ENCODE measurements around the gene RPL35.

The RPL35 gene

DNA sequence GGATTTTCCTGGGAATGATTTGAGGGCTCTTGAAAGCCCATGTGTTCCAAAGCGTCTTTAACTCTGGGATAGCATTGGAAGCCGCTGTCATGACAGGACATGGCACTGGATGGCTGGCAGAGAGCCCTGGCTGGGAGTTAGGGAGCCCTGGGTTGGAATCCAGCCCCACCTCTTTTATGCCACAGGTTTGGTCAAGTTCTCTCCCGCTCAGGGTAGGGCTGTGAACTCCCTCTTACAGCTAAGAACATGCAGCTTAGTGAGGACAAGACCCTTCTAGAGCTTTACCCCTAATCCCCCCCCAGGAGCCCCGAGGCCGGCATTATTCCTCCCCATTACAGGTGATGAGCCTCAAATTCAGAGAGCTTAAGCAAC is 47.6 kb downstream of the RPL35 start:
- no peak for DNase-seq

DNA sequence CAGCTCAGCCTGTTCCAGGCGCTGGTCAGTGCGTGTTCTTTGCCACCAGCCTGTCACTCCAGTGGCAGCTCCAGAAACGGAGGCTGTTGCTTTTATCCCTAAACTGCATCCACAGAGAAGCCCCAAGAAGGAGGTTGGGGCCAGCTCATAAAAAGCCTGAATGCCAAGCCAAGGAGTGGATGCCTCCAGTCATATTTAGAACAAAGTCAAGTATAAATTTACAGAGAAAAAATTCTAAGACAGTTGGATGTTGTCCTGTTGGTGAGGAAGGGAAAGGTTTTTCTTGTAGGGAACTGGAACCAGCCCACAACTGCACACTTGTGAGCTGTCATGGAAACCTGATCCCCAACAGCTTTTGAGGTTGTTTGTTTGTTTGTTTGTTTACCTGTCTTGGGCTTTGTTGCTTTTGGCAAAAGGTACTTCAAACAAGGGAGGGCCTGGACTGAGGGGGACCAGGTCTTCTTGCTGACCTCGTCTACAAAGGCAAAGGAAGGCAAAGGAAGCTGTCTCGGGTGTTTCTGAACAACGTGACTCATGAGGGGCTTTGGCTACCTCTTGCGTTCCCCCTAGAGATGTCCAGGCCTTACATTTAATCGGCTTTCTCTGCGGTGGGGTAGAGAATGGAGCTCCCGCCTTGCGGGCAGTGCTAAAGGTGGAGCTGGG is 48.1 kb downstream of the RPL35 start:
- DNase-seq: no peak

DNA sequence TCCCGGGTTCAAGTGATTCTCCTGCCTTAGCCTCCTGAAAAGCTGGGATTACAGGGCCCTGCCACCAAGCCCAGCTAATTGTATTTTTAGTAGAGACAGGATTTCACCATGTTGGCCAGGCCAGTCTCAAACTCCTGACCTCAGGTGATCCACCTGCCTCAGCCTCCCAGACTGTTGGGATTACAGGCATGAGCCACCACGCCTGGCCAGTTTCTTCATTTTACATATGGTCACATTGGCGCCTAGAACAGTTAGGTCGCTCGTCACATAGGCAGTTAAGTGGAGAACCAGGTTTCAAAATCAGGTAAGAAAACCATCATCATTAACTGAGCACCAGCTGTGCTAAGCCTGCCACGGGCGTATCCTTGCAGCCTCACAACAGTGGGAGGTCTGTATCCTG is 48.7 kb downstream of the RPL35 start:
- no peak for DNase-seq

DNA sequence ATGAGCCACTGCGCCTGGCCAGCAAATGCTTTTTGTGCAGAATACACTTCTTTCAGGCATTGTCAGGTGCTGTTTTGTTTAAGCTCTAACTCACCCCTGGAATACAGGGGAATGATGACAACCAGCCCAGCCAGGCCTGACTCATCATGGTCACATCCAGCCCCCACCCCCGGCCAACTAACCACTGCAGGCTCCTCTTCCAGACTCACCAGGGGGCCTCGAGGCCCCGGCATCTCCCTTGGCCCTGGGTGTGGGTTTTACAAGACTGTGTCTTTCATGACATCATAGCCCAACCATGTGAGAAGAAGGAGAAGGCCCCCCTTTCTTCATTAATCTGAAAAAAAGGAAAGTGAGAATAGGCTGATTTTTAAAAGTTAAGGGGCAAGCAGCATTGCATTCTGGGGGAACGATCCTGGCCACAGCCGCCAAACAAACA is 49.3 kb downstream of the RPL35 start:
- peak; percentile 77 for DNase-seq

DNA sequence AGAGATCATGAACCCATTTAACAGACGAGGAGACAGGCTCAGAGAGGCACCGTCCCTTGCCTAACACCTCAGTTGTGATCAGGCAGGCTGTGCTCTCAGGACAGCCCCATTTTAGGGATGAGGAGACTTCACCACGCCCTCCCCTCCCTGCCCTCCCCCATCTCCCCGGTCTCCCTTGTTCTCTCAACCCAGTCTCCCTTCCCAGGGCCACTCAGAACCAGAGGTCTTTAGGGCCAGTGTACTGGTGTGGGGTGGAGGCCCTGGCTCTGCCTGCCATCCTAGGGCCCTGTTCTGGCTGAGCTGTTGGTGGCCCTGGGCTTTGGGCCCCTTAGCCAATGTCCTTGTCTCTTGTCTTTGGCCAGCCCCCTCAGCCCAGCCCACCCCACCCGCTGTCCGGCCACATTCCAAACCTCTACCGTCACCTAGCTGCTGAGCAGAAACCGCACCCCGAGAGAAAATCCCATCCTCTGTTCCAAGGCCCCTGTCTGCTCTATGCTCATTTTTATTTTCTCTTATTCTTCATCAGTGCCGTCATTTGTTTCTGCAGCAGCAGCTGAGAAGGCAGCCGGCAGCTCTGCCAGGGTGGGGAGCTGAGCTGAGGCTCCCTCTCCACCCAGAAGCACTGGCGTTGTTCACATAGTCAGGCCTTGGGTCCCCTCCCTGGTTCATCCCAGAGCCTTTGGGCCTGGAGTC is 50.9 kb downstream of the RPL35 start:
- DNase-seq: peak; percentile 79

DNA sequence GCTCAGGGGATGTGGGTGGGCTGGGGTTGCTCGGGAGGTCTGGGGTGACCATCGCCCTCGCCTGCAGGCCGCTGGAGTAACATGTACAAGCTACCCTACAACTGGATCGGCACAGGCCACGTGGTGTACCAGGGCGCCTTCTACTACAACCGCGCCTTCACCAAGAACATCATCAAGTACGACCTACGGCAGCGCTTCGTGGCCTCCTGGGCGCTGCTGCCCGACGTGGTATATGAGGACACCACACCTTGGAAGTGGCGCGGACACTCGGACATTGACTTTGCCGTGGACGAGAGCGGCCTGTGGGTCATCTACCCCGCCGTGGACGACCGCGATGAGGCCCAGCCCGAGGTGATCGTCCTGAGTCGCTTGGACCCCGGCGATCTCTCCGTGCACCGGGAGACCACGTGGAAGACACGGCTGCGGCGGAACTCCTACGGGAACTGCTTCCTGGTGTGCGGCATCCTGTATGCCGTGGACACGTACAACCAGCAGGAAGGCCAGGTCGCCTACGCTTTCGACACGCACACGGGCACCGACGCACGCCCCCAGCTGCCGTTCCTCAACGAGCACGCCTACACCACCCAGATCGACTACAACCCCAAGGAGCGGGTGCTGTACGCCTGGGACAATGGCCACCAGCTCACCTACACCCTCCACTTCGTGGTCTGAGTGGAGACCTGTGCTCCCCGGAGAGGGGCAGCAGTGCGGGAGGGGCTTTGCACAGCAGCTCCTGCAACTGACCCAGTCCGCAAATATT is 51.8 kb downstream of the RPL35 start:
- no peak for DNase-seq

DNA sequence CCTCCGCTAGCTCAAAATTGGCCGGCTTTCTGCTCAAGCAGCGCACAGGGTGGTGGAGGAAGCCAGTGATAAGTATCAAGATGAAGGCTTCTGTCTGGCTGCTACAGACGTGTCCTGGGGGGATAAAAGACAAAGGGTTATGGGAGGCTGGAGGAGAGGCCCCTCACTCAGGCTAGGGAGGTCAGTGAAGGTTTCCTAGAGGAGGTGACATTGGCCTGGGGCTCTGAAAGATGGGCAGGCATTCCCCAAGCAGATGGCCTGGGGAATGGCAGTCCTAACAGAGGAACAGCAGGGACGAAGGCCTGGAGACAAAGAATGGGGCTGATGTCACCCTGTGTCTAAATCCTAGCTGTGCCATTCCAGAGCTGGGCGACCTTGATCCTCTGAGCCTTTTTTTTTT is 52.5 kb downstream of the RPL35 start:
- DNase-seq: no peak

DNA sequence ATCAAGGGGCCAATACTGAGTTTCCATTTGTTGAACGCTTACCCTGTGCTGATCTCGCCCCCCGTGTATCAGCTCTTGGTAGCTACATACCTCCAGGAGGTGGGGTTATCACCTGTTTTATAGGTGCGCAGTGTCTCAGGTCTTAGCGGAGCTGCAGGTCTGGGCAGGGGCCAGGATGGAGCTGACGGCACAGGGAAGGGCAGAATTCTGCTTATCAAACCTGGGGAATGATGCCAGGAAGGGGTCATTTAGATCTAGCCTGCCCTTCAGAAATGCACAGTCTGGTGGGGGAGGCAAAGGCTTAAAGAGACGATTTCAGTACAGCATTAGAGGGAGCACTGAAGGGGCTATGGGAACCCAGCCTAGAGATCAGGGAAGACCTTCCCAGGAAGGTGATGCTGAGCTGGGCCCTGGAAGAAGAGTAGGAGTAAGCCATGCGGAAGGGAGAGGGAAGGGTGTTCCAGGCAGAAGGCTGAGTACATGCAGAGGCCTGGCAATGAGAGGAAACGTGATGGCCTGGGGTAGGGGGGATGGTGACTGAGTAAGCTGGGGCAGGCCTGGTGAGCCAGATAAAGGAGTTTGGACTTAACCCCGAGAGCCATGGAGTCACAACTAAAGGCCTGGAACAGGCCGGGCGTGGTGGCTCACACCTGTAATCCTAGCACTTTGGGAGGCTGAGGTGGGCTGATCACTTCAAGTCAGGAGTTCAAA is 53.4 kb downstream of the RPL35 start:
- no peak for DNase-seq
